GM12892 (cell line): ENCODE data around the gene CDH18.

ENCODE experiments used
- POLR2A ChIP-seq: IDR thresholded peaks from 2 replicates; pipeline ENCODE4 v1.6.1; 2011; ENCODE audit warnings: low read depth, low read length, control low read depth
- POLR2AphosphoS5 ChIP-seq: IDR thresholded peaks from 2 replicates; pipeline ENCODE4 v1.6.1; 2011; ENCODE audit warnings: low read depth, low read length, control low read depth
- TAF1 ChIP-seq: IDR thresholded peaks from 2 replicates; pipeline ENCODE4 v1.6.1; 2011; ENCODE audit warnings: low read depth, mild to moderate bottlenecking, control low read depth, low read length, borderline replicate concordance

DNA sequence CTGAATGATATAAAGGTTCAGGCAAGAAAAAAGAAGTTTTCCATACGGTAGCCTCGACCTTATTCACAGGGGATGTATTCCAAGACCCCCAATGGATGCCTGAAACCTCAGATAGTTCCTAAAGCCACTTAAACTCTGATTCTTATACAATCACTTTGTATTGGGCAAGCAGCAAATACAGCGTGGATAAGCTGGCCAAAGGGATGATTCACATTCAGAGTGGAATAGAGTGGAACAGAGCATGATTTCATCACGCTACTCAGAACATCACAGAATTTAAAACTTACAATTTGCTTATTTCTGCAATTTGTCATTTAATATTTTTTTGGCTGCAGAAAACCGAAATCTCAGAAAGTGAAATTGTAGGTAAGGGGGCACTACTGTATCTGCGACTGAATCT, 40.5 kb upstream of the CDH18 start:
- TF ChIP-seq POLR2AphosphoS5 = no peak
- TF ChIP-seq POLR2A = no peak
- no peak for TF ChIP-seq TAF1
